ENCODE measurements around the gene ATF7.

DNA sequence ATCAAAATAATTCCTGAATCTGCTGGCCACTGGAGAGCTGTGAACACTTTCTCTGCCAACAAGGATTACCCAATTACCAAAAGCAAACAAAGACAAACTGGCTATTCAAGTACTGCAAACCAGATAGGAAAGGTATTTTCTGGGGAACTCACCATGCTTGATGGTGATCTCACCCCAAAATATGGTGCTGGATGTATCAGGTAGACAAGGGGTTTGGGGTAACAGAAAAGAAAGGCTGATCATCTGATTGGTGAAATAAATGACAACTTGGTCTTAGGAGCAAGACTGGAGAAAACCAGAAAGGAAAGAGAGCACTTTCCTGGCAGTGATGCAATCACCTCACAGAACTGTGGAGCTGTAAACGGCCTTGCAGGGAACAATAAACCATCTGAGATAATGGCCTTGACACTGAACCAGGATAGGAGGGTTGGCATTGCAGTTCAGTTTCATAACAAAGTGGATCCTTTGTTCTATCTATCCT, 87.9 kb downstream of the ATF7 start:
- TF ChIP-seq POLR2A (IDR thresholded peaks at IDR 0.05; ENCODE audit: low read length) (no peak), GATA1 (IDR thresholded peaks at IDR 0.05; ENCODE audit: low read depth, low read length) (no peak)

Data from erythroblast (primary cell).